SK-N-SH treated with all-trans-retinoic acid at 6 μM for 48 hours (cell line): ENCODE data around the gene PMM2.

Source experiments
- ARNTL ChIP-seq: fragments of 450-650 bp; formaldehyde crosslinking; IDR thresholded peaks from 2 replicates; pipeline ENCODE4 v1.5.0; 2020; ENCODE audit warnings: low read depth, mild to moderate bottlenecking, moderate library complexity, borderline replicate concordance
- CSDC2 ChIP-seq: fragments of 250-450 bp; sonication (Bioruptor Pico); IDR thresholded peaks from 2 replicates; pipeline ENCODE4 v1.5.0; 2020; ENCODE audit warnings: mild to moderate bottlenecking, moderate library complexity
- TCF4 ChIP-seq: fragments of 250-450 bp; sonication (Bioruptor Pico); IDR thresholded peaks from 2 replicates; pipeline ENCODE4 v1.8.0; 2021; ENCODE audit warnings: mild to moderate bottlenecking, moderate library complexity, borderline replicate concordance
- ZFP3 ChIP-seq: fragments of 250-450 bp; sonication (Bioruptor Pico); IDR thresholded peaks from 2 replicates; pipeline ENCODE4 v1.5.0; 2020; ENCODE audit warnings: mild to moderate bottlenecking, moderate library complexity
- ZFP30 ChIP-seq: fragments of 450-650 bp; formaldehyde crosslinking; IDR thresholded peaks from 2 replicates; pipeline ENCODE4 v1.5.0; 2022; ENCODE audit warnings: mild to moderate bottlenecking, moderate library complexity
- TF ChIP-seq, protein P1 (sequence below): fragments of 250-450 bp; sonication (Bioruptor Pico); IDR thresholded peaks from 2 replicates; pipeline ENCODE4 v1.5.1; 2021; ENCODE audit warnings: mild to moderate bottlenecking, moderate library complexity
- TF ChIP-seq, protein P2 (sequence below): fragments of 250-450 bp; sonication (Bioruptor Pico); IDR thresholded peaks from 2 replicates; pipeline ENCODE4 v1.8.0; 2020; ENCODE audit warnings: mild to moderate bottlenecking, moderate library complexity, borderline replicate concordance
- TF ChIP-seq, protein P3 (sequence below): fragments of 250-450 bp; sonication (Bioruptor Pico); IDR thresholded peaks from 2 replicates; pipeline ENCODE4 v1.5.1; 2020; ENCODE audit warnings: low read depth, mild to moderate bottlenecking, moderate library complexity

DNA sequence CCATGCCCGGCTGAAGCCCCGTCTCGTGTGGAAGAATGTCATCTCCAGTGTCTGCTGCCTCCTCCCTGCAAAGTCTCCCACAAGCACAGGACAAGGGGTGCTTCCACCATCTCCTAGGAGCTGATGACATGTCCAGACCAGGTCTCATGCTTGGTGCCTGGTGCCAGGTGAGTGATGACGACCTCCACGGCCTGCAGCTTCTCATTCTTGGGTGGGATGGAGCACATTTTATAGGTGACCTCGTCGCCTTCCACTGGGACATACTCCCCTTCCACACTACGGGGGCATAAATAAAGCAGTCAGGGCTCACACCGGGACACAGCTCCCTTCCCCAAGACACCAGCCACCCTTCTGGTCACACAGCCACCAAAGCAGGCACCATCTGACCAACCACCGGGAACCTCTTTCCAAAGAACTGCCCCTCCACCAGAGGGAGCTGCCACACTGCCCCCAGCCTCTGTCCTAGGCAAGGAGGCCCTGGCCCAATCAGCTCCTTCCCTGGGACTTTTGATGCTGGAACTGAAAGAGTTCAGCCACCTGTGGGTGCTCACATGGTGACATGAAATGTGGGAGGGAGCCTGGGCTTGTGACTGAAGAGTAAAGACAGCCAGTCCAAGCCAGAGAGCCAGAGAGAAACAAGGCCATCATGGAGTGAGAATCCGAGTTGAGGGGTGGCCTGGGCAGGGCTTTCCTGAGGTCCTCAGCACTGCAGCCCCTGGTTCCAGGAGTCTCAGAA is 57.6 kb downstream of the PMM2 start:
- TF ChIP-seq ARNTL (CRISPR knock-in tag) = no peak
- TF ChIP-seq, protein P1, sequence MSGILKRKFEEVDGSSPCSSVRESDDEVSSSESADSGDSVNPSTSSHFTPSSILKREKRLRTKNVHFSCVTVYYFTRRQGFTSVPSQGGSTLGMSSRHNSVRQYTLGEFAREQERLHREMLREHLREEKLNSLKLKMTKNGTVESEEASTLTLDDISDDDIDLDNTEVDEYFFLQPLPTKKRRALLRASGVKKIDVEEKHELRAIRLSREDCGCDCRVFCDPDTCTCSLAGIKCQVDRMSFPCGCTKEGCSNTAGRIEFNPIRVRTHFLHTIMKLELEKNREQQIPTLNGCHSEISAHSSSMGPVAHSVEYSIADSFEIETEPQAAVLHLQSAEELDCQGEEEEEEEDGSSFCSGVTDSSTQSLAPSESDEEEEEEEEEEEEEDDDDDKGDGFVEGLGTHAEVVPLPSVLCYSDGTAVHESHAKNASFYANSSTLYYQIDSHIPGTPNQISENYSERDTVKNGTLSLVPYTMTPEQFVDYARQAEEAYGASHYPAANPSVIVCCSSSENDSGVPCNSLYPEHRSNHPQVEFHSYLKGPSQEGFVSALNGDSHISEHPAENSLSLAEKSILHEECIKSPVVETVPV = no peak
- TF ChIP-seq ZFP30 (CRISPR knock-in tag) = no peak
- TF ChIP-seq TCF4 (CRISPR knock-in tag) = no peak
- no peak for TF ChIP-seq CSDC2 (CRISPR knock-in tag)
- TF ChIP-seq ZFP3 (CRISPR knock-in tag) = no peak
- TF ChIP-seq, protein P2, sequence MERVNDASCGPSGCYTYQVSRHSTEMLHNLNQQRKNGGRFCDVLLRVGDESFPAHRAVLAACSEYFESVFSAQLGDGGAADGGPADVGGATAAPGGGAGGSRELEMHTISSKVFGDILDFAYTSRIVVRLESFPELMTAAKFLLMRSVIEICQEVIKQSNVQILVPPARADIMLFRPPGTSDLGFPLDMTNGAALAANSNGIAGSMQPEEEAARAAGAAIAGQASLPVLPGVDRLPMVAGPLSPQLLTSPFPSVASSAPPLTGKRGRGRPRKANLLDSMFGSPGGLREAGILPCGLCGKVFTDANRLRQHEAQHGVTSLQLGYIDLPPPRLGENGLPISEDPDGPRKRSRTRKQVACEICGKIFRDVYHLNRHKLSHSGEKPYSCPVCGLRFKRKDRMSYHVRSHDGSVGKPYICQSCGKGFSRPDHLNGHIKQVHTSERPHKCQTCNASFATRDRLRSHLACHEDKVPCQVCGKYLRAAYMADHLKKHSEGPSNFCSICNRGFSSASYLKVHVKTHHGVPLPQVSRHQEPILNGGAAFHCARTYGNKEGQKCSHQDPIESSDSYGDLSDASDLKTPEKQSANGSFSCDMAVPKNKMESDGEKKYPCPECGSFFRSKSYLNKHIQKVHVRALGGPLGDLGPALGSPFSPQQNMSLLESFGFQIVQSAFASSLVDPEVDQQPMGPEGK (CRISPR knock-in tag) = no peak
- TF ChIP-seq, protein P3, sequence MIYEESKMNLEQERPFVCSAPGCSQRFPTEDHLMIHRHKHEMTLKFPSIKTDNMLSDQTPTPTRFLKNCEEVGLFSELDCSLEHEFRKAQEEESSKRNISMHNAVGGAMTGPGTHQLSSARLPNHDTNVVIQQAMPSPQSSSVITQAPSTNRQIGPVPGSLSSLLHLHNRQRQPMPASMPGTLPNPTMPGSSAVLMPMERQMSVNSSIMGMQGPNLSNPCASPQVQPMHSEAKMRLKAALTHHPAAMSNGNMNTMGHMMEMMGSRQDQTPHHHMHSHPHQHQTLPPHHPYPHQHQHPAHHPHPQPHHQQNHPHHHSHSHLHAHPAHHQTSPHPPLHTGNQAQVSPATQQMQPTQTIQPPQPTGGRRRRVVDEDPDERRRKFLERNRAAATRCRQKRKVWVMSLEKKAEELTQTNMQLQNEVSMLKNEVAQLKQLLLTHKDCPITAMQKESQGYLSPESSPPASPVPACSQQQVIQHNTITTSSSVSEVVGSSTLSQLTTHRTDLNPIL (CRISPR knock-in tag) = no peak
